Measurements from ENCODE around the gene GPHA2.

DNA sequence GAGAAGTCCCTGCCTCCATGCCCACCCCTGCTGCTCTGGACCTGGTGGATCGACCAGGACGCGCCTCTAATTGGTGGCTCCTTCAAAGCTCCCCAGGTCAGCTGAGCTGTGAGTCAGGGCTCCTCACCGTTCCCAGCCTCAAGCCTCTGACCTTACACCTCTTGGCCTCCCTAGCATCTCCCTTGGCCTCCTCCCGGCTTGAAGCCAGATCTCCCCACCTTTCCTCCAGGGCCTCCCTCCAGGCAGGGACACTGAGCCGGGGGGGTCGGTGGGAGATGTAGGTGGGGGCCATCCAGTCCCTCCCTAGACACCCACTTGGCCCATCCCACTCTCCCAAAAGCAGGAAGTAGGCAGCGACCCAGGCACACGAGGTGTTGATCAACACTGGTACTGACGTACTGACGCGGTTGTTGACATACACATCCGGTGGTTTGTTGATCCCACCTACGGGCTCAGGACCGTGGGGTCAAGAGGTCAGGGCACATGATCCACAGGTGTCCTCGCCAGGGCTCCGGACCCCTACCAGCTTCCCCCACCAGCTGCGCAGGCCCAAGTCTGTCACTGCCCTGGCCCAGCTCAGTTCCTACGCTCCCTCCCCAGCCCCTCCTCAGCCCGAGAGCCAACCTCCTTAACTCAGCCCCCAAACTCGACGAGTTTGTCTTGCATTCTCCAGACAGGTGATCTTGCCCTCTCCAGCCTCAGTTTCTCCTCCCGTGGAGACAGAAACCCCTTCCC lies 19.5 kb downstream of the GPHA2 start:
- TF ChIP-seq, protein P1, sequence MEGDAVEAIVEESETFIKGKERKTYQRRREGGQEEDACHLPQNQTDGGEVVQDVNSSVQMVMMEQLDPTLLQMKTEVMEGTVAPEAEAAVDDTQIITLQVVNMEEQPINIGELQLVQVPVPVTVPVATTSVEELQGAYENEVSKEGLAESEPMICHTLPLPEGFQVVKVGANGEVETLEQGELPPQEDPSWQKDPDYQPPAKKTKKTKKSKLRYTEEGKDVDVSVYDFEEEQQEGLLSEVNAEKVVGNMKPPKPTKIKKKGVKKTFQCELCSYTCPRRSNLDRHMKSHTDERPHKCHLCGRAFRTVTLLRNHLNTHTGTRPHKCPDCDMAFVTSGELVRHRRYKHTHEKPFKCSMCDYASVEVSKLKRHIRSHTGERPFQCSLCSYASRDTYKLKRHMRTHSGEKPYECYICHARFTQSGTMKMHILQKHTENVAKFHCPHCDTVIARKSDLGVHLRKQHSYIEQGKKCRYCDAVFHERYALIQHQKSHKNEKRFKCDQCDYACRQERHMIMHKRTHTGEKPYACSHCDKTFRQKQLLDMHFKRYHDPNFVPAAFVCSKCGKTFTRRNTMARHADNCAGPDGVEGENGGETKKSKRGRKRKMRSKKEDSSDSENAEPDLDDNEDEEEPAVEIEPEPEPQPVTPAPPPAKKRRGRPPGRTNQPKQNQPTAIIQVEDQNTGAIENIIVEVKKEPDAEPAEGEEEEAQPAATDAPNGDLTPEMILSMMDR (IDR thresholded peaks at IDR 0.05 in 8 of 11, conservative IDR thresholded peaks at IDR 0.05 in 3 of 11), result no peak
- no peak for TF ChIP-seq POLR2A (IDR thresholded peaks at IDR 0.05)
